Tibial artery (tissue), 4 donors: ENCODE data around the gene KDM4B.

Experiments used
- DNase-seq, 2 donors: peaks; one replicate each; pipeline ENCODE4 v3.0.0-alpha.2; 2019
- H3K27ac ChIP-seq, 2 donors: fragments of 200-600 bp; sonication (generic) in 1 of 2; 1 replicate in 1 of 2; 2 replicates in 1 of 2; pipeline ENCODE4 v1.5.1; 2018 to 2019; ENCODE audit warnings: mild to moderate bottlenecking in 1 of 2
- H3K27me3 ChIP-seq, 2 donors: fragments of 200-600 bp; sonication (generic) in 1 of 2; one replicate each; pipeline versions ENCODE4 v1.5.1 to v1.6.0; 2016 to 2019
- H3K36me3 ChIP-seq, 3 donors: fragments of 200-600 bp; sonication (generic) in 2 of 3; one replicate each; pipeline ENCODE4 v1.5.1; 2016 to 2019; ENCODE audit warnings: mild to moderate bottlenecking in 2 of 3
- H3K4me1 ChIP-seq, 4 donors: fragments of 200-600 bp; sonication (generic) in 2 of 4; 1 replicate in 3 of 4; 2 replicates in 1 of 4; pipeline ENCODE4 v1.5.1; 2016 to 2019
- H3K4me3 ChIP-seq, 2 donors: fragments of 200-600 bp; sonication (generic) in 1 of 2; 1 replicate in 1 of 2; 2 replicates in 1 of 2; pipeline ENCODE4 v1.5.1; 2018 to 2019; ENCODE audit warnings: mild to moderate bottlenecking in 2 of 2
- H3K9me3 ChIP-seq, 3 donors: fragments of 200-600 bp; sonication (generic) in 1 of 3; one replicate each; pipeline ENCODE4 v1.5.1; 2016 to 2019
- CTCF ChIP-seq, 2 experiments: fragments of 200-600 bp in 1 of 2; fragments of 450-650 bp in 1 of 2; IDR thresholded peaks; one replicate each; pipeline ENCODE4 v1.5.1; 2017 to 2019; ENCODE audit warnings: antibody characterized with exemption in 2 of 2, mild to moderate bottlenecking in 1 of 2, moderate library complexity in 1 of 2
- intact Hi-C: fragments of 100-400 bp; cut with DNase I; formaldehyde crosslinking; loops from one replicate; pipeline ENCODE4 v1.15.0; 2023; ENCODE audit warnings: low total_unique reads

The KDM4B gene

GRCh38 chr19:5066768-5067167, 97.9 kb downstream of the KDM4B start:
- intact Hi-C loops = no loop called here
- H3K4me3 ChIP-seq = no peak overlapping the region
- no peaks in the 10 kb centered on the region for H3K27me3 ChIP-seq
- H3K4me1 ChIP-seq = no peaks in the 10 kb centered on the region
- DNase-seq = no peak
- peaks cover 0 to 12% (median 0%) of the 10 kb centered on the region in 3 donors for H3K9me3 ChIP-seq
- peaks cover 15 to 82% (median 30%) of the 10 kb centered on the region in 3 donors for H3K36me3 ChIP-seq
- TF ChIP-seq CTCF (IDR thresholded peaks at IDR 0.05) = no peak
- H3K27ac ChIP-seq = no peak overlapping the region

GRCh38 chr19:5067678-5068077, 98.8 kb downstream of the KDM4B start:
- Histone ChIP-seq H3K4me1 (no peaks in the 10 kb centered on the region), H3K36me3 (peaks cover 6 to 79% (median 24%) of the 10 kb centered on the region in 3 donors), H3K27me3 (no peaks in the 10 kb centered on the region), H3K9me3 (peaks cover 0 to 4% (median 0%) of the 10 kb centered on the region in 3 donors), H3K27ac (no peak overlapping the region), H3K4me3 (no peak overlapping the region)
- DNase-seq = no peak
- TF ChIP-seq CTCF (IDR thresholded peaks at IDR 0.05) = no peak
- intact Hi-C loops = no loop called here

- H3K27me3 ChIP-seq = no peaks in the 10 kb centered on the region
- intact Hi-C loops = no loop called here
- H3K9me3 ChIP-seq = no peaks in the 10 kb centered on the region
- TF ChIP-seq CTCF (IDR thresholded peaks at IDR 0.05) = no peak
- DNase-seq = no peak
- no peak overlapping the region for H3K27ac ChIP-seq
- peaks cover 0 to 79% (median 24%) of the 10 kb centered on the region in 3 donors for H3K36me3 ChIP-seq
- no peaks in the 10 kb centered on the region for H3K4me1 ChIP-seq
- H3K4me3 ChIP-seq = no peak overlapping the region
Observed at GRCh38 chr19:5068233-5069072, 99.5 kb downstream of the KDM4B start.

- no peaks in the 10 kb centered on the region for H3K9me3 ChIP-seq
- no peak overlapping the region for H3K27ac ChIP-seq
- intact Hi-C loops = no loop called here
- no peak overlapping the region for H3K4me3 ChIP-seq
- H3K4me1 ChIP-seq = no peaks in the 10 kb centered on the region
- no peak for TF ChIP-seq CTCF (IDR thresholded peaks at IDR 0.05)
- no peak for DNase-seq
- H3K27me3 ChIP-seq = no peaks in the 10 kb centered on the region
- peaks cover 0 to 74% (median 13%) of the 10 kb centered on the region in 3 donors for H3K36me3 ChIP-seq
Observed at GRCh38 chr19:5070331-5070730, 101.4 kb downstream of the KDM4B start.

- H3K9me3 ChIP-seq = no peaks in the 10 kb centered on the region
- H3K27me3 ChIP-seq = no peaks in the 10 kb centered on the region
- H3K4me3 ChIP-seq = no peak overlapping the region
- TF ChIP-seq CTCF (IDR thresholded peaks at IDR 0.05) = no peak
- H3K27ac ChIP-seq = no peak overlapping the region
- peaks cover 0 to 73% (median 13%) of the 10 kb centered on the region in 3 donors for H3K36me3 ChIP-seq
- intact Hi-C loops = no loop called here
- DNase-seq = no peak
- H3K4me1 ChIP-seq = no peaks in the 10 kb centered on the region
Observed at GRCh38 chr19:5070930-5071329, 102.0 kb downstream of the KDM4B start.
